Measurements from ENCODE around the gene LCP1. TPM values are rescaled to one million over a fixed set of nuclear protein-coding genes. Genes with fewer than 3 reads are reported as not detected.

Gene LCP1
- total and polyA plus RNA-seq, 9 of the 15 experiments (the other 6 are each of a cell fraction or from before 2014, with no cell fraction given), result 83.0 to 255 (median 163) TPM

DNA sequence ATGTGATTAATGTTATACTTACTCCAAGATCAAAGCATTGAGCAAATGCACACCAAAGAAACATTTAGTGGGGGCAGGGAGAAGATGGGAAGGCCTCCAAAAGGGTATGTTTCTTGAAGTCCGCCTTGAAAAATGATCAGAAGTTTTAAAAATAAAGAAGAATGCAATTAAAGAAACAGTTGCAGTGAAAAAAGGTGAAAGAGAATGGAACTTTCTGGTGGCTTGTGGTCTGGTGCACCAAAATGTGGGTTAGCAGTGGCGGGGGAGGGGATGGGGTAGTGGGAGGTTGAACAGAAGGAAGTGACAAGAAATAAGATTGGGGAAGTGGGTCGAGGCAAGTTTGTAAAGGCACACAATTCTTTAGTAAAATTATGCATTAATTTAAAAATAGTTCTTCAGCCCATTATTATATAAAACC, 2.5 kb downstream of the LCP1 start:
- Histone ChIP-seq H3K4me2 (ENCODE audit: insufficient read depth, low read length) (peak overlapping the region; percentile 46; the same call in 1 of the 2 replicates), H4K20me1 (replicated peaks; ENCODE audit: control insufficient read depth, insufficient read depth, low read length) (no peaks in the 10 kb centered on the region; the same call in 1 of the 2 replicates), H3K4me3 (peak overlapping the region; percentile 70), H3K27me3 (ENCODE audit: control insufficient read depth in 2 of 2, insufficient read depth in 2 of 2, low read length in 2 of 2) (no peaks in the 10 kb centered on the region), H3K27ac (ENCODE audit: extremely low read depth, low read depth, low read length) (peak overlapping the region; percentile 98; the same call in 2 of the 3 replicates), H3K4me1 (replicated peaks in 1 of 2; ENCODE audit: control insufficient read depth in 2 of 2, insufficient read depth in 2 of 2, low read length in 2 of 2) (peaks cover 9 to 38% of the 10 kb centered on the region in 2 experiments; a peak in 4 of 5 replicates), H3K9ac (ENCODE audit: insufficient read depth in 1 of 2, low read depth in 2 of 2, low read length in 2 of 2) (peak overlapping the region in 1 of 2 experiments; percentile 89; a peak in 1 of 4 replicates), H3K9me1 (ENCODE audit: control insufficient read depth, insufficient read depth, low read length) (no peaks in the 10 kb centered on the region), H3K36me3 (ENCODE audit: control insufficient read depth, insufficient read depth, low read length) (peaks cover 37% of the 10 kb centered on the region; the same call in 1 of the 3 replicates), H2AFZ (ENCODE audit: low read depth, low read length) (no peak overlapping the region), H3K79me2 (ENCODE audit: control insufficient read depth, insufficient read depth, low read length) (peaks cover 75% of the 10 kb centered on the region), H3K9me3 (replicated peaks; ENCODE audit: control insufficient read depth, insufficient read depth, low read depth, low read length) (no peaks in the 10 kb centered on the region)
- ATAC-seq (peak; percentile 45), FAIRE-seq (no peak), DNase-seq (ENCODE audit: extremely low read depth in 1 of 4, low spot score in 3 of 4) (peak; percentile 36 to 50 (median 43))
- 8% methylated on average over 3 of the region's 3 CpGs for WGBS (ENCODE audit: insufficient coverage, low coverage, missing lambda C conversion rate)
- in situ Hi-C loops (cut with MboI), result no loop called here
- intact Hi-C loops (cut with micrococcal nuclease), result no loop called here
- TF ChIP-seq NR2C2 (CRISPR knock-in tag; IDR thresholded peaks at IDR 0.05) (no peak), NR2C2 (tag; IDR thresholded peaks at IDR 0.05) (peak; percentile 11; the same call in 1 of the 2 replicates), ZNF444 (CRISPR knock-in tag; IDR thresholded peaks at IDR 0.05) (0 out of 2 replicates have a peak, but pooled peaks have one; percentile 50), SMARCA4 (IDR thresholded peaks at IDR 0.05) (peak; percentile 33; the same call in 1 of the 2 replicates), ZNF77 (CRISPR knock-in tag; IDR thresholded peaks at IDR 0.05) (no peak), EGR1 (conservative IDR thresholded peaks at IDR 0.05) (peak; percentile 32; the same call in 1 of the 2 replicates), SPI1 (IDR thresholded peaks at IDR 0.05; ENCODE audit: borderline replicate concordance, low read depth, low read length) (peak; percentile 90), LEF1 (IDR thresholded peaks at IDR 0.05) (0 out of 2 replicates have a peak, but pooled peaks have one; percentile 25)
- TF ChIP-seq, protein P1, sequence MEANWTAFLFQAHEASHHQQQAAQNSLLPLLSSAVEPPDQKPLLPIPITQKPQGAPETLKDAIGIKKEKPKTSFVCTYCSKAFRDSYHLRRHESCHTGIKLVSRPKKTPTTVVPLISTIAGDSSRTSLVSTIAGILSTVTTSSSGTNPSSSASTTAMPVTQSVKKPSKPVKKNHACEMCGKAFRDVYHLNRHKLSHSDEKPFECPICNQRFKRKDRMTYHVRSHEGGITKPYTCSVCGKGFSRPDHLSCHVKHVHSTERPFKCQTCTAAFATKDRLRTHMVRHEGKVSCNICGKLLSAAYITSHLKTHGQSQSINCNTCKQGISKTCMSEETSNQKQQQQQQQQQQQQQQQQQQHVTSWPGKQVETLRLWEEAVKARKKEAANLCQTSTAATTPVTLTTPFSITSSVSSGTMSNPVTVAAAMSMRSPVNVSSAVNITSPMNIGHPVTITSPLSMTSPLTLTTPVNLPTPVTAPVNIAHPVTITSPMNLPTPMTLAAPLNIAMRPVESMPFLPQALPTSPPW (CRISPR knock-in tag; IDR thresholded peaks at IDR 0.05), result peak; percentile 40; the same call in 1 of the 2 replicates
- TF ChIP-seq, protein P2, sequence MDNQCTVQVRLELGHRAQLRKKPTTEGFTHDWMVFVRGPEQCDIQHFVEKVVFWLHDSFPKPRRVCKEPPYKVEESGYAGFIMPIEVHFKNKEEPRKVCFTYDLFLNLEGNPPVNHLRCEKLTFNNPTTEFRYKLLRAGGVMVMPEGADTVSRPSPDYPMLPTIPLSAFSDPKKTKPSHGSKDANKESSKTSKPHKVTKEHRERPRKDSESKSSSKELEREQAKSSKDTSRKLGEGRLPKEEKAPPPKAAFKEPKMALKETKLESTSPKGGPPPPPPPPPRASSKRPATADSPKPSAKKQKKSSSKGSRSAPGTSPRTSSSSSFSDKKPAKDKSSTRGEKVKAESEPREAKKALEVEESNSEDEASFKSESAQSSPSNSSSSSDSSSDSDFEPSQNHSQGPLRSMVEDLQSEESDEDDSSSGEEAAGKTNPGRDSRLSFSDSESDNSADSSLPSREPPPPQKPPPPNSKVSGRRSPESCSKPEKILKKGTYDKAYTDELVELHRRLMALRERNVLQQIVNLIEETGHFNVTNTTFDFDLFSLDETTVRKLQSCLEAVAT (IDR thresholded peaks at IDR 0.05), result peak in 1 of 2 experiments; percentile 38; a peak in 1 of 4 replicates
- TF ChIP-seq, protein P3, sequence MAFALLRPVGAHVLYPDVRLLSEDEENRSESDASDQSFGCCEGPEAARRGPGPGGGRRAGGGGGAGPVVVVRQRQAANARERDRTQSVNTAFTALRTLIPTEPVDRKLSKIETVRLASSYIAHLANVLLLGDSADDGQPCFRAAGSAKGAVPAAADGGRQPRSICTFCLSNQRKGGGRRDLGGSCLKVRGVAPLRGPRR (CRISPR knock-in tag; IDR thresholded peaks at IDR 0.05), result no peak
- CTCF ChIA-PET (ENCODE audit: low intra/inter-chr PET ratio), result no interaction called here
- POLR2A ChIA-PET, result interaction anchor here (1.0 to 1.3 kb wide), 3 partner anchors 8 to 13 kb away, joined by 3 to 8 read pairs (median 4); no protein-coding TSS in a partner anchor
- BruUV-seq (replicated peaks), result no TSS peak

Data from K562 (cell line).